Right atrium auricular region (tissue), 2 donors: ENCODE results near the gene INSYN1. TPM values are rescaled to one million over a fixed set of nuclear protein-coding genes. Genes with fewer than 3 reads are reported as not detected.

Experiments used
- DNase-seq: peaks from one replicate; pipeline ENCODE4 v3.0.0-alpha.2; 2019; ENCODE audit warnings: low spot score
- H3K27ac ChIP-seq, 2 donors: fragments of 200-600 bp; sonication (generic); 1 replicate in 1 of 2; 2 replicates in 1 of 2; pipeline ENCODE4 v1.5.1; 2016 to 2019
- H3K27me3 ChIP-seq, 2 donors: fragments of 200-600 bp; sonication (generic); one replicate each; pipeline versions ENCODE4 v1.5.1 to v1.6.0; 2017 to 2019
- H3K36me3 ChIP-seq: fragments of 200-600 bp; sonication (generic); one replicate; pipeline ENCODE4 v1.5.1; 2016
- H3K4me1 ChIP-seq, 2 donors: fragments of 200-600 bp; sonication (generic); one replicate each; pipeline versions ENCODE4 v1.5.1 to v1.6.0; 2017 to 2019
- H3K4me3 ChIP-seq, 2 donors: fragments of 200-600 bp; sonication (generic); 1 replicate in 1 of 2; 2 replicates in 1 of 2; pipeline ENCODE4 v1.5.1; 2017 to 2019; ENCODE audit warnings: mild to moderate bottlenecking in 1 of 2, moderate library complexity in 1 of 2
- H3K9me3 ChIP-seq, 2 donors: fragments of 200-600 bp; sonication (generic); one replicate each; pipeline ENCODE4 v1.5.1; 2019
- CTCF ChIP-seq, 2 donors: fragments of 200-600 bp; sonication (generic); IDR thresholded peaks; one replicate each; pipeline ENCODE4 v1.5.1; 2019; ENCODE audit warnings: antibody characterized with exemption in 2 of 2
- total RNA-seq, 2 donors: library from RNA; depleted of rRNA; stranded (reverse); fragments of >200 nt; gene quantifications; one replicate each; pipeline ENCODE4 v1.1.0, GENCODE V29; 2016

INSYN1 gene
- total RNA-seq, 2 donors from 2014 or later, result 32.7 to 68.5 TPM

GRCh38 chr15:73751511-73751898, 1.6 kb downstream of the INSYN1 start:
- H3K27ac ChIP-seq, result peak overlapping the region in 1 of 2 donors; percentile 81
- peak overlapping the region; percentile 51 to 78 for H3K4me3 ChIP-seq
- H3K27me3 ChIP-seq, result no peaks in the 10 kb centered on the region
- peaks cover 0 to 40% of the 10 kb centered on the region in 2 donors for H3K4me1 ChIP-seq
- DNase-seq, result no peak
- no peak for TF ChIP-seq CTCF (IDR thresholded peaks at IDR 0.05)
- H3K9me3 ChIP-seq, result no peaks in the 10 kb centered on the region
- no peaks in the 10 kb centered on the region for H3K36me3 ChIP-seq

GRCh38 chr15:73750951-73751350, 2.2 kb downstream of the INSYN1 start:
- Histone ChIP-seq H3K36me3 (no peaks in the 10 kb centered on the region), H3K27me3 (no peaks in the 10 kb centered on the region), H3K4me1 (peaks cover 0 to 42% of the 10 kb centered on the region in 2 donors), H3K4me3 (peak overlapping the region in 1 of 2 donors; percentile 78), H3K27ac (no peak overlapping the region), H3K9me3 (no peaks in the 10 kb centered on the region)
- TF ChIP-seq CTCF (IDR thresholded peaks at IDR 0.05), result no peak
- DNase-seq, result no peak

- no peak overlapping the region for H3K27ac ChIP-seq
- H3K36me3 ChIP-seq, result no peaks in the 10 kb centered on the region
- H3K4me3 ChIP-seq, result no peak overlapping the region
- no peaks in the 10 kb centered on the region for H3K27me3 ChIP-seq
- TF ChIP-seq CTCF (IDR thresholded peaks at IDR 0.05), result no peak
- H3K4me1 ChIP-seq, result peaks cover 0 to 42% of the 10 kb centered on the region in 2 donors
- H3K9me3 ChIP-seq, result no peaks in the 10 kb centered on the region
- DNase-seq, result no peak
These were observed 2.7 kb downstream of the INSYN1 start for GRCh38 chr15:73750438-73750837.

GRCh38 chr15:73749971-73750370, 3.2 kb downstream of the INSYN1 start:
- no peak for DNase-seq
- H3K36me3 ChIP-seq, result no peaks in the 10 kb centered on the region
- H3K4me3 ChIP-seq, result no peak overlapping the region
- TF ChIP-seq CTCF (IDR thresholded peaks at IDR 0.05), result no peak
- H3K27ac ChIP-seq, result no peak overlapping the region
- H3K27me3 ChIP-seq, result no peaks in the 10 kb centered on the region
- no peaks in the 10 kb centered on the region for H3K9me3 ChIP-seq
- H3K4me1 ChIP-seq, result peaks cover 0 to 42% of the 10 kb centered on the region in 2 donors

GRCh38 chr15:73749533-73749932, 3.6 kb downstream of the INSYN1 start:
- H3K27ac ChIP-seq, result no peak overlapping the region
- peaks cover 0 to 42% of the 10 kb centered on the region in 2 donors for H3K4me1 ChIP-seq
- no peaks in the 10 kb centered on the region for H3K36me3 ChIP-seq
- H3K9me3 ChIP-seq, result no peaks in the 10 kb centered on the region
- no peak for DNase-seq
- no peak for TF ChIP-seq CTCF (IDR thresholded peaks at IDR 0.05)
- no peak overlapping the region for H3K4me3 ChIP-seq
- no peaks in the 10 kb centered on the region for H3K27me3 ChIP-seq

GRCh38 chr15:73748730-73749129, 4.4 kb downstream of the INSYN1 start:
- no peak overlapping the region for H3K4me3 ChIP-seq
- TF ChIP-seq CTCF (IDR thresholded peaks at IDR 0.05), result no peak
- no peaks in the 10 kb centered on the region for H3K36me3 ChIP-seq
- H3K27me3 ChIP-seq, result no peaks in the 10 kb centered on the region
- H3K4me1 ChIP-seq, result peaks cover 0 to 39% of the 10 kb centered on the region in 2 donors
- H3K9me3 ChIP-seq, result no peaks in the 10 kb centered on the region
- DNase-seq, result no peak
- no peak overlapping the region for H3K27ac ChIP-seq
